ENCODE results near the gene SSH3. TPM values are rescaled to one million over a fixed set of nuclear protein-coding genes. Genes with fewer than 3 reads are reported as not detected.

Gene SSH3
- total and polyA plus RNA-seq, 2 of the 8 experiments (the other 6 are each of a cell fraction or from before 2014, with no cell fraction given) = 16.9 to 19.8 TPM

- H3K4ac ChIP-seq (replicated peaks; ENCODE audit: insufficient read length, low read depth, low read length) = no peak overlapping the region
- H3K4me3 ChIP-seq (ENCODE audit: extremely low read depth in 1 of 4, insufficient read depth in 2 of 4, low read depth in 3 of 4, low read length in 4 of 4) = no peak overlapping the region
- H4K8ac ChIP-seq (ENCODE audit: extremely low read depth, insufficient read depth, low read length) = no peak overlapping the region
- ChIA-PET CTCF (ENCODE audit: partially characterized antibody) (interaction anchor here (0.7 to 2.0 kb wide), 5 partner anchors 15 to 89 kb away, joined by 3 to 6 read pairs (median 3); no protein-coding TSS in a partner anchor), POLR2A (ENCODE audit: partially characterized antibody) (interaction anchor here (0.9 to 7.9 kb wide), 2 partner anchors 9 to 52 kb away, joined by 3 to 106 read pairs; partner anchors contain the start of gene SSH3)
- no peaks in the 10 kb centered on the region for H3K27me3 ChIP-seq (replicated peaks in 1 of 4; ENCODE audit: control insufficient read depth in 3 of 4, extremely low read depth in 1 of 4, insufficient read depth in 3 of 4, low read length in 3 of 4)
- H2AFZ ChIP-seq (ENCODE audit: low read length) = no peak overlapping the region
- no peak overlapping the region for H3K9ac ChIP-seq (replicated peaks in 1 of 4; ENCODE audit: extremely low read depth in 1 of 4, low read depth in 3 of 4, low read length in 3 of 4)
- peaks cover 0 to 13% (median 11%) of the 10 kb centered on the region in 4 experiments; a peak in 6 of 7 replicates for H3K4me1 ChIP-seq (replicated peaks in 1 of 4; ENCODE audit: control insufficient read depth in 3 of 4, insufficient read depth in 4 of 4, low read length in 3 of 4)
- H4K91ac ChIP-seq (replicated peaks; ENCODE audit: insufficient read length, low read length) = no peak overlapping the region
- no peak overlapping the region for H3K23ac ChIP-seq (ENCODE audit: insufficient read length)
- no peak overlapping the region for H3K4me2 ChIP-seq (ENCODE audit: insufficient read depth in 1 of 2, low read depth in 2 of 2, low read length in 2 of 2)
- H2BK15ac ChIP-seq (ENCODE audit: low read length) = no peak overlapping the region
- no peaks in the 10 kb centered on the region; the same call in 1 of the 2 replicates for H3K79me1 ChIP-seq (ENCODE audit: low read depth, low read length)
- H3K14ac ChIP-seq (ENCODE audit: insufficient read length) = no peak overlapping the region
- FAIRE-seq (no peak), DNase-seq (ENCODE audit: low read depth in 1 of 2, low spot score in 2 of 2) (no peak)
- H4K5ac ChIP-seq (ENCODE audit: insufficient read length, low read depth, low read length) = no peak overlapping the region
- H3K36me3 ChIP-seq (ENCODE audit: control insufficient read depth in 2 of 4, insufficient read depth in 4 of 4, low read length in 3 of 4) = peaks cover 0 to 13% (median 5%) of the 10 kb centered on the region in 4 experiments; a peak in 3 of 8 replicates
- H2BK5ac ChIP-seq (ENCODE audit: low read depth, low read length) = no peak overlapping the region
- no peak overlapping the region for H2BK12ac ChIP-seq (ENCODE audit: low read depth, low read length)
- no peaks in the 10 kb centered on the region; a peak in 1 of 4 replicates for H3K9me3 ChIP-seq (ENCODE audit: insufficient read depth in 2 of 2, low read depth in 1 of 2, low read length in 1 of 2)
- H2AK5ac ChIP-seq (ENCODE audit: low read depth, low read length) = no peak overlapping the region
- H2BK120ac ChIP-seq (replicated peaks; ENCODE audit: low read depth, low read length) = no peak overlapping the region
- H3K23me2 ChIP-seq (ENCODE audit: low read depth, low read length) = peaks cover 7% of the 10 kb centered on the region; the same call in 1 of the 2 replicates
- H3K56ac ChIP-seq (replicated peaks; ENCODE audit: insufficient read length, low read depth, low read length) = no peak overlapping the region
- no peak overlapping the region for H3K27ac ChIP-seq (ENCODE audit: low read depth, low read length)
- 58% methylated on average over 3 of the region's 3 CpGs; no CpG with 5 or more reads in 1 of the 2 experiments for WGBS, 2 experiments (ENCODE audit: extremely low coverage in 1 of 2, insufficient coverage in 1 of 2, insufficient read length in 1 of 2, insufficient replicate concordance in 2 of 2, low coverage in 1 of 2, low lambda C conversion rate in 2 of 2, missing lambda C conversion rate in 1 of 2)
- no peak overlapping the region for H3K18ac ChIP-seq (ENCODE audit: extremely low read depth, low read length)
- no peak overlapping the region for H2BK20ac ChIP-seq (ENCODE audit: low read length)
- peaks cover 0 to 4% of the 10 kb centered on the region in 2 experiments for H4K20me1 ChIP-seq (replicated peaks in 1 of 2; ENCODE audit: control insufficient read depth in 1 of 2, insufficient read depth in 2 of 2, low read length in 2 of 2)
- TF ChIP-seq YY1 (IDR thresholded peaks at IDR 0.05; ENCODE audit: low read depth, low read length) (no peak), RBBP5 (IDR thresholded peaks at IDR 0.05; ENCODE audit: borderline replicate concordance, low read depth, low read length) (no peak), BRCA1 (IDR thresholded peaks at IDR 0.05; ENCODE audit: low read depth, low read length) (no peak), SIX5 (IDR thresholded peaks at IDR 0.05; ENCODE audit: low read depth, low read length) (no peak), JUND (IDR thresholded peaks at IDR 0.05; ENCODE audit: low read length) (no peak), CBX5 (IDR thresholded peaks at IDR 0.05; ENCODE audit: low read depth, low read length) (no peak), RNF2 (IDR thresholded peaks at IDR 0.05; ENCODE audit: borderline replicate concordance, low read depth, low read length, missing control alignments, poor library complexity, severe bottlenecking) (no peak), SP4 (IDR thresholded peaks at IDR 0.05; ENCODE audit: low read length) (no peak)
- H3K79me2 ChIP-seq (ENCODE audit: control insufficient read depth in 1 of 2, insufficient read depth in 2 of 2, low read length in 2 of 2) = no peaks in the 10 kb centered on the region; a peak in 1 of 4 replicates
Observed at GRCh38 chr11:67292671-67293070, 10.7 kb upstream of the SSH3 start.
